ENCODE results near the gene TTC12. TPM values are rescaled to one million over a fixed set of nuclear protein-coding genes. Genes with fewer than 3 reads are reported as not detected.
A peak's percentile ranks its signal among the peaks of the same experiment; 100 is the strongest.

TTC12 gene
- polyA plus RNA-seq, 6 donors from 2014 or later = 7.4 to 13.3 (median 10.5) TPM

GRCh38 chr11:113375402-113375801 lies 61.0 kb downstream of the TTC12 start:
- H3K27me3 Mint-ChIP-seq = no peaks in the 10 kb centered on the region
- H3K4me3 Mint-ChIP-seq = peak overlapping the region in 2 of 8 donors; percentile 4 to 78
- ATAC-seq (ENCODE audit: low read depth in 2 of 2) = no peak
- peak overlapping the region; percentile 12 to 98 (median 94) for H3K27ac Mint-ChIP-seq
- H3K4me1 Mint-ChIP-seq = peaks cover 20 to 31% (median 22%) of the 10 kb centered on the region in 3 donors
- peaks cover 0 to 5% (median 2%) of the 10 kb centered on the region in 7 donors for H3K9me3 Mint-ChIP-seq
- peaks cover 20 to 22% of the 10 kb centered on the region in 2 donors for H3K36me3 Mint-ChIP-seq
- no peak for DNase-seq

GRCh38 chr11:113376156-113376555 lies 61.8 kb downstream of the TTC12 start:
- H3K4me3 Mint-ChIP-seq = peak overlapping the region in 5 of 8 donors; percentile 17 to 78 (median 45)
- peak overlapping the region; percentile 84 to 98 (median 94) for H3K27ac Mint-ChIP-seq
- peaks cover 20 to 31% (median 22%) of the 10 kb centered on the region in 3 donors for H3K4me1 Mint-ChIP-seq
- peak; percentile 99 for ATAC-seq (ENCODE audit: low read depth in 2 of 2)
- H3K27me3 Mint-ChIP-seq = no peaks in the 10 kb centered on the region
- peak; percentile 61 for DNase-seq
- H3K9me3 Mint-ChIP-seq = peaks cover 0 to 7% (median 2%) of the 10 kb centered on the region in 7 donors
- H3K36me3 Mint-ChIP-seq = peaks cover 21 to 23% of the 10 kb centered on the region in 2 donors

GRCh38 chr11:113377681-113378412 lies 63.5 kb downstream of the TTC12 start:
- H3K4me3 Mint-ChIP-seq = no peak overlapping the region
- peaks cover 0 to 7% (median 2%) of the 10 kb centered on the region in 7 donors for H3K9me3 Mint-ChIP-seq
- peak overlapping the region; percentile 41 to 97 (median 87) for H3K27ac Mint-ChIP-seq
- H3K36me3 Mint-ChIP-seq = peaks cover 20% of the 10 kb centered on the region in 2 donors
- no peak for ATAC-seq (ENCODE audit: low read depth in 2 of 2)
- DNase-seq = no peak
- H3K27me3 Mint-ChIP-seq = no peaks in the 10 kb centered on the region
- H3K4me1 Mint-ChIP-seq = peaks cover 20 to 31% (median 22%) of the 10 kb centered on the region in 3 donors

DNA sequence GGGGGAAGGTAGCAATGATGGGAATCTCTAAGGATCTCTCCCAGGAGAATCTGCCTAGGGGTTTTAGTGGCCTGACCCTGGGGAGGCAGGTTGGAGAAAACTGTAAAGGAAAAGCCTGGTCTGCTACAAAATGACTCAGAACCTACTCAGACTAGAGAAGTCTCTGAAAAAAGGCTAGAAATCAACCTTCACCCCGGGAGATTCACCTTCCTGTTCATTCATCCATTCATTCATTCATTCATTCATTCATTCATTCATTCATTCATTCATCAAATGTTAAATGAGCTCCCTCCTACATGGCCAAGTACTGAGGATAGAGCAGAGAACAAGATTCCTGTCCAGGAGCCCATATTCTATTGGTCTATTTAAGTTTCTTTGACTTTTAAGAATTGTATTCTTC lies 64.3 kb downstream of the TTC12 start:
- Mint-ChIP-seq H3K36me3 (peaks cover 12 to 16% of the 10 kb centered on the region in 2 donors), H3K27me3 (no peaks in the 10 kb centered on the region), H3K9me3 (peaks cover 0 to 7% (median 2%) of the 10 kb centered on the region in 7 donors), H3K27ac (peak overlapping the region in 3 of 6 donors; percentile 13 to 87 (median 76)), H3K4me3 (no peak overlapping the region), H3K4me1 (peaks cover 20 to 31% (median 22%) of the 10 kb centered on the region in 3 donors)
- ATAC-seq (ENCODE audit: low read depth in 2 of 2) = no peak
- no peak for DNase-seq

- H3K27ac Mint-ChIP-seq = no peak overlapping the region
- H3K4me1 Mint-ChIP-seq = peaks cover 0 to 11% (median 6%) of the 10 kb centered on the region in 3 donors
- H3K36me3 Mint-ChIP-seq = peaks cover 10 to 24% of the 10 kb centered on the region in 2 donors
- no peak for ATAC-seq (ENCODE audit: low read depth in 2 of 2)
- peaks cover 0 to 7% (median 0%) of the 10 kb centered on the region in 7 donors for H3K9me3 Mint-ChIP-seq
- H3K27me3 Mint-ChIP-seq = peaks cover 0 to 10% (median 8%) of the 10 kb centered on the region in 3 donors
- no peak for DNase-seq
- H3K4me3 Mint-ChIP-seq = no peak overlapping the region
These were observed 67.7 kb downstream of the TTC12 start for GRCh38 chr11:113382121-113382520.

GRCh38 chr11:113384551-113384950 lies 70.2 kb downstream of the TTC12 start:
- H3K4me3 Mint-ChIP-seq = no peak overlapping the region
- H3K27ac Mint-ChIP-seq = no peak overlapping the region
- DNase-seq (no peak), ATAC-seq (ENCODE audit: low read depth in 2 of 2) (no peak)
- peaks cover 10 to 14% of the 10 kb centered on the region in 2 donors for H3K36me3 Mint-ChIP-seq
- H3K9me3 Mint-ChIP-seq = peaks cover 0 to 7% (median 0%) of the 10 kb centered on the region in 7 donors
- H3K4me1 Mint-ChIP-seq = no peaks in the 10 kb centered on the region
- H3K27me3 Mint-ChIP-seq = peaks cover 0 to 13% (median 8%) of the 10 kb centered on the region in 3 donors

DNA sequence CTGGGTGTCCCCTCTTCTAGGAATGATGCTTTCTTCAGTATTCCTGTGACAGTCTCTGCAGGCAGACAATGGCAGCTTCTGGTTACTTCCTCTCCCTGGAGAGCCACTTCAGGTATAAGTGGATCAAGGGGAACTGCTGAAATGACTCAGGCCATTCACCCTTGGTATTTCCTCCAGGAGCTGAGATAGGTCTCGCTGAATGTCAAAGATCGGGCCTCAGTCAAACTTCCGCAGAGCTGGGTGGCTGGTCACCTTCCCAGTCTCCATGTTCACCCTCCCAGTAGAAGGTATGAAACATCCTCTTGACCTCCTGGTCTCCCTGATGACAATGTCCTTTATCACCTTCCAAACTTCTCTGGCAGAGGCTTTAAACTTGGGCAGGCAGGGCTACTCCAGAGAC lies 71.4 kb downstream of the TTC12 start:
- Mint-ChIP-seq H3K27ac (no peak overlapping the region), H3K4me1 (no peaks in the 10 kb centered on the region)

DNA sequence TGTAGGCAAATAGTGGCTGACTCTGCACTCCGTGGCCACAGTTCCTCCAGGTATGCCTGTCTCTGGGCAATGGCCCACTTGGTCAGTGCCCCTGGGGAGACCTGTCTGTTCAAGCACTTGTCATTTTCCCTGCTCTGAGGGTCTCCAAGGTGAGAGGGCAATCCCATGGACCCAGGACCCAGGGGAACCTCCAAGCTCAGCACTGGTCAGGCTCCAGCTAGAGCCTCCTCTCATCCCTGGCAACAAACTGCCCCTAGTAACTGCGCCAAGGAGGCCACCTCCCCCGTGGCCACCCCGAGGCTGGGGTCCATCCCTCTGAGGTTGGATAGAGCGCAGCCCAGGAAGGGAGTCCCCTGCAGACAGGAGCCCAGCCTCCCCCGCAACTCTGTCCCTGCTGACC lies 72.5 kb downstream of the TTC12 start:
- peaks cover 0 to 2% (median 0%) of the 10 kb centered on the region in 7 donors for H3K9me3 Mint-ChIP-seq
- no peak for ATAC-seq (ENCODE audit: low read depth in 2 of 2)
- H3K36me3 Mint-ChIP-seq = peaks cover 0 to 8% of the 10 kb centered on the region in 2 donors
- peaks cover 0 to 13% (median 8%) of the 10 kb centered on the region in 3 donors for H3K27me3 Mint-ChIP-seq
- DNase-seq = no peak
- no peaks in the 10 kb centered on the region for H3K4me1 Mint-ChIP-seq
- H3K4me3 Mint-ChIP-seq = no peak overlapping the region
- H3K27ac Mint-ChIP-seq = peak overlapping the region in 1 of 6 donors; percentile 73

More for the DNA sequence above, 71.4 kb downstream of the TTC12 start:
- peaks cover 0 to 13% (median 8%) of the 10 kb centered on the region in 3 donors for H3K27me3 Mint-ChIP-seq
- ATAC-seq (ENCODE audit: low read depth in 2 of 2) (no peak), DNase-seq (no peak)
- H3K9me3 Mint-ChIP-seq = peaks cover 0 to 2% (median 0%) of the 10 kb centered on the region in 7 donors
- H3K4me3 Mint-ChIP-seq = no peak overlapping the region
- peaks cover 0 to 8% of the 10 kb centered on the region in 2 donors for H3K36me3 Mint-ChIP-seq

DNA sequence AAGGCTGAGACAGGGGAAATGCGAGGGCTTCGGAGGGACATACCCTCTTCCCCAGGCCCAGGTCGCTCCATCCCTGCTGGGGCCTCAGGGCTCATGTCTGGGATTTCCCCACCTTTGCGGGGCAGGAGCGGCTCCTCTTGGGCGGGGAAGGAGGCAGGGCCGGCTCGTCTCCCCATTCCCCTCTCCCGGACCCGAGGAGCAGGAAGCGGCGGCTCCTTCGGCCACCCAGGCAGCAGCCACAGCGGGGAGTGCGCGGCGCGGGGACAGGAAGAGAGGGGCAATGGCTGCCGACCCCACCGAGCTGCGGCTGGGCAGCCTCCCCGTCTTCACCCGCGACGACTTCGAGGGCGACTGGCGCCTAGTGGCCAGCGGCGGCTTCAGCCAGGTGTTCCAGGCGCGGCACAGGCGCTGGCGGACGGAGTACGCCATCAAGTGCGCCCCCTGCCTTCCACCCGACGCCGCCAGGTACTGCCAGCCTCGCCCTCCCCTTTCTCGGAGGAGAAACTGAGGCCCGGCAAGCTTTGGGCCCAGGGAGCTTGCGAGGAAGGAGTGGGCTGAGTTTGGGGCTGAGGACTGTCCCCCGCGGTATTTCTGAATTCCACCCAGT lies 73.3 kb downstream of the TTC12 start, which contains the start of gene ANKK1:
Gene ANKK1, plus strand, starts transcription at position 175 of the 607 bp plus-strand sequence. Its CDS starts 106 bp downstream, at position 281.
- ATAC-seq (ENCODE audit: low read depth in 2 of 2) = no peak
- Mint-ChIP-seq H3K4me3 (no peak within 1 kb of the TSS), H3K9me3 (no peaks in the 10 kb centered on the region), H3K36me3 (peaks cover 0 to 8% of the 10 kb centered on the region in 2 donors), H3K27me3 (peaks cover 3 to 13% (median 8%) of the 10 kb centered on the region in 3 donors), H3K4me1 (no peaks in the 10 kb centered on the region), H3K27ac (peak within 1 kb of the TSS in 1 of 6 donors; percentile 73)
- no peak for DNase-seq

- no peak overlapping the region for H3K4me3 Mint-ChIP-seq
- peaks cover 0 to 8% of the 10 kb centered on the region in 2 donors for H3K36me3 Mint-ChIP-seq
- no peaks in the 10 kb centered on the region for H3K9me3 Mint-ChIP-seq
- peaks cover 4 to 14% (median 13%) of the 10 kb centered on the region in 3 donors for H3K27me3 Mint-ChIP-seq
- no peak overlapping the region for H3K27ac Mint-ChIP-seq
- DNase-seq = no peak
- ATAC-seq (ENCODE audit: low read depth in 2 of 2) = no peak
- no peaks in the 10 kb centered on the region for H3K4me1 Mint-ChIP-seq
These were observed 74.9 kb downstream of the TTC12 start for GRCh38 chr11:113389272-113389671.

DNA sequence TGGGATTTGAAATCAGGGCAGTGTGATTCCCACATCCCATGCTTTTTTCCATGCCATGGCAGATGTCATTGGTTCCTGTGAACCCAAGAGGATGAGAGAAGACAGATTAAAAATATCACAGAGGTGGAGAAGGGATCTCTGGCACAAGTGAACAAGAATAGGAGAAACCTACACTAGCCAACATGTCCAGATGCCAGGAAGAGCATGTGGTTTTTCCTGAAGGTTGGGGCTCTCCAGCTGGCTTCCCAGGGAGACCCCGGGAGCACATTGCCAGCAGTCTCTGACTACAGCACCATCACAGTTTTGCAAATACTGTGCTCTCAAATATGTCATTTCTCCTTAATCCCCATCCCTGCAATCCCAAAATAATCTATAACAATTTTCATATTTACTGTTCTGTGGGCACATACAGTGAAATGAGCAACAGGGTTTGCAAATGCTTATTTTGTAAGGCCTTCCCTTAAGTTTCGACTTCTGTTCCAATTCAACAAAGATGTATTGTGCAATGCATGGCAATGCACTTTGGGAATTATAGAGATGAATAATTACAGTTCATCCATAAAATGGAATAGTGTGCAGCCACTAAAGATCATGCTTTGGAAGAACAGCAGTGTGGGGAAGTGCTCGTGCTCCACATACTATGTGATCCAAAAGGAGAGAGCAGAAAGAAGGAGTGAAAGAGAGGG lies 78.0 kb downstream of the TTC12 start:
- Mint-ChIP-seq H3K4me1 (no peaks in the 10 kb centered on the region), H3K27me3 (peaks cover under 1 to 7% (median 4%) of the 10 kb centered on the region in 3 donors), H3K36me3 (no peaks in the 10 kb centered on the region), H3K9me3 (no peaks in the 10 kb centered on the region), H3K27ac (peak overlapping the region in 1 of 6 donors; percentile 6), H3K4me3 (no peak overlapping the region)
- ATAC-seq (ENCODE audit: low read depth in 2 of 2) = no peak
- DNase-seq = no peak

DNA sequence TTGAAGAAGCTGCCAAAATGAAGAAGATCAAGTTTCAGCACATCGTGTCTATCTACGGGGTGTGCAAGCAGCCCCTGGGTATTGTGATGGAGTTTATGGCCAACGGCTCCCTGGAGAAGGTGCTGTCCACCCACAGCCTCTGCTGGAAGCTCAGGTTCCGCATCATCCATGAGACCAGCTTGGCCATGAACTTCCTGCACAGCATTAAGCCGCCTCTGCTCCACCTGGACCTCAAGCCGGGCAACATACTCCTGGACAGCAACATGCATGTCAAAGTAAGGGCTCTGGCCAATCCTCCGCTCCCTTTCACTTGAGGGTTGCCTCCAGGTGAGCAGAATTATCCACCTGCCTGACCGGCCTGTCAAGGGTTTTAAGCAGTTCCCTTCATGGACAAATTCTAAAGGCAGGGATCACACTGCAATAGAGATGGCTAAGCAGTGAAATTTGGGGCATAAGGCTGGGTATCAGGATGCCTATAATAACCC lies 79.2 kb downstream of the TTC12 start:
- H3K4me3 Mint-ChIP-seq = no peak overlapping the region
- peaks cover 0 to 7% (median 4%) of the 10 kb centered on the region in 3 donors for H3K27me3 Mint-ChIP-seq
- no peaks in the 10 kb centered on the region for H3K36me3 Mint-ChIP-seq
- H3K4me1 Mint-ChIP-seq = no peaks in the 10 kb centered on the region
- ATAC-seq (ENCODE audit: low read depth in 2 of 2) (no peak), DNase-seq (no peak)
- no peaks in the 10 kb centered on the region for H3K9me3 Mint-ChIP-seq
- no peak overlapping the region for H3K27ac Mint-ChIP-seq

- peaks cover 0 to 7% (median 4%) of the 10 kb centered on the region in 3 donors for H3K27me3 Mint-ChIP-seq
- no peaks in the 10 kb centered on the region for H3K9me3 Mint-ChIP-seq
- H3K36me3 Mint-ChIP-seq = no peaks in the 10 kb centered on the region
- H3K4me3 Mint-ChIP-seq = no peak overlapping the region
- DNase-seq = no peak
- no peaks in the 10 kb centered on the region for H3K4me1 Mint-ChIP-seq
- ATAC-seq (ENCODE audit: low read depth in 2 of 2) = no peak
- no peak overlapping the region for H3K27ac Mint-ChIP-seq
These were observed 80.5 kb downstream of the TTC12 start for GRCh38 chr11:113394919-113395318.

Measured in naive B cell (primary cell).